Prostate gland (tissue), 2 donors: ENCODE measurements around the gene UNC5A. TPM values are rescaled to one million over a fixed set of nuclear protein-coding genes. Genes with fewer than 3 reads are reported as not detected.

Source experiments
- DNase-seq: peaks from one replicate; pipeline ENCODE4 v3.0.0-alpha.2; 2019; ENCODE audit warnings: low spot score
- H3K27ac ChIP-seq, 2 donors: fragments of 200-600 bp; sonication (generic); 2 replicates each; pipeline ENCODE4 v1.5.1; 2017 to 2019
- H3K27me3 ChIP-seq: fragments of 200-600 bp; sonication (generic); replicated peaks from 2 replicates; pipeline ENCODE4 v1.5.1; 2019; ENCODE audit not compliant: insufficient read depth
- H3K36me3 ChIP-seq, 2 donors: fragments of 200-600 bp; sonication (generic); 1 replicate in 1 of 2; 2 replicates in 1 of 2; pipeline versions ENCODE4 v1.5.1 to v1.8.1; 2017 to 2019
- H3K4me1 ChIP-seq: fragments of 200-600 bp; sonication (generic); replicated peaks from 2 replicates; pipeline ENCODE4 v1.5.1; 2019
- H3K4me3 ChIP-seq, 2 donors: fragments of 200-600 bp; sonication (generic); 2 replicates each; pipeline ENCODE4 v1.5.1; 2017 to 2019
- H3K9me3 ChIP-seq: fragments of 200-600 bp; sonication (generic); 2 replicates; pipeline ENCODE4 v1.5.1; 2017
- CTCF ChIP-seq, 4 experiments: fragments of 200-600 bp in 2 of 4; fragments of 450-650 bp in 2 of 4; sonication (generic) in 2 of 4; IDR thresholded peaks; 1 replicate in 3 of 4; 2 replicates in 1 of 4; pipeline ENCODE4 v1.5.1; 2016 to 2019; ENCODE audit warnings: antibody characterized with exemption in 4 of 4, mild to moderate bottlenecking in 2 of 4, moderate library complexity in 2 of 4
- POLR2A ChIP-seq: fragments of 450-650 bp; IDR thresholded peaks from one replicate; pipeline ENCODE4 v1.6.1; 2016; ENCODE audit warnings: antibody characterized with exemption, mild to moderate bottlenecking
- POLR2AphosphoS5 ChIP-seq: sonication (generic); formaldehyde crosslinking; IDR thresholded peaks from one replicate; pipeline ENCODE4 v1.6.1; 2017; ENCODE audit warnings: antibody characterized with exemption
- WGBS: methylation state at CpG from one replicate; pipeline ENCODE4 v1.1.5; 2018; 5-methylcytosine and 5-hydroxymethylcytosine counted together
- intact Hi-C: fragments of 100-400 bp; cut with DNase I; formaldehyde crosslinking; loops from one replicate; pipeline ENCODE4 v1.14.2; 2022
- total RNA-seq, 2 donors: library from RNA; depleted of rRNA; stranded (reverse); fragments of >200 nt; gene quantifications; one replicate each; pipeline ENCODE4 v1.1.0, GENCODE V29; 2016

The UNC5A gene
- total RNA-seq, 2 donors from 2014 or later: 0.18 to 1.5 TPM

DNA sequence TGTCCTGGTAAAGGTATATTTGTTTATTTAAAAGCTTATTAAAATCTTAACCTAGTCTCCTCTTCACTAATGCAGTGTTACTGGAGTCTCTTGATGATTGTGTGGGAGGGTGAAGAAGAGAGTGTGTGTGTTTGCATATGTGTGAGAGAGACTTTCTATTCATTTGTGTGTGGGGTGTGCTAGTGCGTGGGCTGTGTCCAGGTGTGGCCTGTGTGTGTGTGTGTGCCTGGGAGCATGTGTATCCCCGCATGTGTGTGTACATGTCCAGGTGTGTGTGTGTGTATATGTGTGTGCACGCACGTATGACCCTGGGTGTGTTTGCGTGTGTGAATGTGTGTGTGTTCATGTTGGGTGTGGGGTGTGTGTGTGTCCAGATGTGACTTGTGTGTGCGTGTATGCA lies 10.3 kb upstream of the UNC5A start:
- no peaks in the 10 kb centered on the region for H3K36me3 ChIP-seq
- H3K9me3 ChIP-seq: no peaks in the 10 kb centered on the region
- 83% methylated on average over 6 of the region's 6 CpGs for WGBS
- DNase-seq: no peak
- H3K27ac ChIP-seq: no peak overlapping the region
- no peaks in the 10 kb centered on the region for H3K4me1 ChIP-seq
- TF ChIP-seq CTCF (IDR thresholded peaks at IDR 0.05) (no peak), POLR2AphosphoS5 (no peak), POLR2A (no peak)
- intact Hi-C loops: no loop called here
- H3K27me3 ChIP-seq: peaks cover 17% of the 10 kb centered on the region
- no peak overlapping the region for H3K4me3 ChIP-seq

DNA sequence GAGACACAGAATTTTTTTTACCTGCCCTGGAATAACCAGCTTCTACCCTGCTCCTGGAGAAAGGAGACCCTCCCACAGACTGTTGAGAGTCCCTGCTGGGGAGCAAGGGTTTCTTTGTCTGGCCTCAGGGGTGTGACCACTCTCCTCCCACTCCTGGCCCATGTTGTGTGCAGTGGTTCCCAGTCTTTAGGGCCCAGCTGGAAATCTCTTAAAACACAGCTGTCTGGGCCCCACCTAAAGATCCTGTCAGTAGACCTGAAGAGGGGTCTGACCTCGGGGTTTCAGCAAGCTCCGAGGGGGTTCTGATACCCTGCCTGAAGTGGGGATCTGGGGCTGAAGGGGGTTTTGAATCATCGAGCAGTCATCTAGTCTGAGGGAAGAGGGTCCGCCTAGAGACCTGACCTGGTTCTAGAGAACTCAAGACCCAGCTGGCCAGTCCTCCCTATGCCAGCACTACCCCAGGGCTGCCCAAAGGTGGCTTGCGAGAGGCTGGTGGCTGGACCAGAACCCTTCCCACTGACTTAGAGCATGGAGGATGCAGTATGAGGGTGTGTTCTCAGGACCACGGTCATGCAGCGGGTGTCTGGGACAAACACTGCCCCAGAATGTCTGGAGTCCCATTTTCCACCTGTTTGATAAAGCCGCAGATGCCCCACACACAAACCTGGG lies 8.1 kb upstream of the UNC5A start:
- Histone ChIP-seq H3K9me3 (no peaks in the 10 kb centered on the region), H3K36me3 (no peaks in the 10 kb centered on the region), H3K27me3 (peaks cover 5% of the 10 kb centered on the region), H3K4me1 (no peaks in the 10 kb centered on the region), H3K4me3 (no peak overlapping the region), H3K27ac (no peak overlapping the region)
- TF ChIP-seq CTCF (IDR thresholded peaks at IDR 0.05) (no peak), POLR2AphosphoS5 (no peak), POLR2A (no peak)
- intact Hi-C loops: no loop called here
- no peak for DNase-seq
- 90% methylated on average over 8 of the region's 8 CpGs for WGBS

GRCh38 chr5:176803068-176803942 lies 7.1 kb upstream of the UNC5A start:
- H3K27me3 ChIP-seq: no peaks in the 10 kb centered on the region
- intact Hi-C loops: no loop called here
- no peak overlapping the region for H3K4me3 ChIP-seq
- H3K4me1 ChIP-seq: no peaks in the 10 kb centered on the region
- H3K36me3 ChIP-seq: no peaks in the 10 kb centered on the region
- DNase-seq: no peak
- H3K27ac ChIP-seq: no peak overlapping the region
- H3K9me3 ChIP-seq: no peaks in the 10 kb centered on the region
- WGBS: 52% methylated on average over 24 of the region's 24 CpGs
- no peak for TF ChIP-seq CTCF (IDR thresholded peaks at IDR 0.05)
- TF ChIP-seq POLR2A: no peak
- TF ChIP-seq POLR2AphosphoS5: no peak

DNA sequence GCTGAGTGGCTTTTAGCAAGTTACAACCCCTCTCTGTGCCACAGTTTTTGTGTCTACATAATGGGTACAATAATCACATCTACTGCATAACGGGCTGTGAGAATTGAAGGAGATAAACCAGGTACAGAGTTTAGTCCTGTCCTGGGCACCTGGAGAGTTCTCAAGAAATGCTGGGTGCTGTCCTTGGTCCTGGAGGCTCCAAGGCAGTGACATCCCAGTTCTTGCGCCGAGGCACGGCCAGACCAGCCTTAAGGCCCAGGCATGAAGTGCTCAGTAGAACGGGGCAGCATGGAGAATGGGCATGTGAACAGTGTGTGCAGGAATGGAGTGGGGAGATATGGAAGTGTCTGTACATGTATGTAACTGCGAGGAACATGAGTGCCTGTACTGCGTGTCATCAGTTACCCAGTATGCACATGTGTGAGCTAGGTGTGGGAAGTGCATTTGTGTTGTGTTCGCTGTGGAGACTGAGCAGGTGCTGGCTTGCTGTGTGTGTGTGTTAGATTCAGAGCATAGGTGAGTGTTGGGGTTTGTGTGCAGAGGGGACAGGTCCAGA lies 6.3 kb upstream of the UNC5A start:
- Histone ChIP-seq H3K36me3 (no peaks in the 10 kb centered on the region), H3K9me3 (no peaks in the 10 kb centered on the region), H3K27me3 (no peaks in the 10 kb centered on the region), H3K4me3 (no peak overlapping the region), H3K27ac (no peak overlapping the region), H3K4me1 (no peaks in the 10 kb centered on the region)
- 41% methylated on average over 8 of the region's 8 CpGs for WGBS
- DNase-seq: no peak
- no peak for TF ChIP-seq POLR2AphosphoS5
- no peak for TF ChIP-seq CTCF (IDR thresholded peaks at IDR 0.05)
- no peak for TF ChIP-seq POLR2A
- intact Hi-C loops: no loop called here
